Measurements from ENCODE around the gene ALAS1. TPM values are rescaled to one million over a fixed set of nuclear protein-coding genes. Genes with fewer than 3 reads are reported as not detected.
A peak's percentile ranks its signal among the peaks of the same experiment; 100 is the strongest.

The ALAS1 gene
- total and polyA plus RNA-seq, 2 of the 13 experiments (the other 11 are each of a cell fraction or from before 2014, with no cell fraction given) = 36.0 to 43.2 TPM

GRCh38 chr3:52220380-52221026 is 22.5 kb downstream of the ALAS1 start (continued):
- no peak for TF ChIP-seq ZNF3 (CRISPR knock-in tag; IDR thresholded peaks at IDR 0.05)
- TF ChIP-seq YEATS2 (CRISPR knock-in tag; IDR thresholded peaks at IDR 0.05; ENCODE audit: borderline replicate concordance) = no peak
- no peak; the same call in 1 of the 2 replicates for TF ChIP-seq HOXA3 (CRISPR knock-in tag; IDR thresholded peaks at IDR 0.05)
- TF ChIP-seq ZNF740 (CRISPR knock-in tag; IDR thresholded peaks at IDR 0.05) = peak; percentile 41; the same call in 1 of the 2 replicates
- no peak for TF ChIP-seq STAT5B (CRISPR knock-in tag; IDR thresholded peaks at IDR 0.05)
- TF ChIP-seq FOXP4 (CRISPR knock-in tag; IDR thresholded peaks at IDR 0.05) = no peak
- no peak for TF ChIP-seq ZNF660 (CRISPR knock-in tag; IDR thresholded peaks at IDR 0.05; ENCODE audit: borderline replicate concordance, low read depth)
- no peak for TF ChIP-seq BATF2 (CRISPR knock-in tag; IDR thresholded peaks at IDR 0.05)
- no peak for TF ChIP-seq MTA3 (CRISPR knock-in tag; IDR thresholded peaks at IDR 0.05)
- TF ChIP-seq, protein P1, sequence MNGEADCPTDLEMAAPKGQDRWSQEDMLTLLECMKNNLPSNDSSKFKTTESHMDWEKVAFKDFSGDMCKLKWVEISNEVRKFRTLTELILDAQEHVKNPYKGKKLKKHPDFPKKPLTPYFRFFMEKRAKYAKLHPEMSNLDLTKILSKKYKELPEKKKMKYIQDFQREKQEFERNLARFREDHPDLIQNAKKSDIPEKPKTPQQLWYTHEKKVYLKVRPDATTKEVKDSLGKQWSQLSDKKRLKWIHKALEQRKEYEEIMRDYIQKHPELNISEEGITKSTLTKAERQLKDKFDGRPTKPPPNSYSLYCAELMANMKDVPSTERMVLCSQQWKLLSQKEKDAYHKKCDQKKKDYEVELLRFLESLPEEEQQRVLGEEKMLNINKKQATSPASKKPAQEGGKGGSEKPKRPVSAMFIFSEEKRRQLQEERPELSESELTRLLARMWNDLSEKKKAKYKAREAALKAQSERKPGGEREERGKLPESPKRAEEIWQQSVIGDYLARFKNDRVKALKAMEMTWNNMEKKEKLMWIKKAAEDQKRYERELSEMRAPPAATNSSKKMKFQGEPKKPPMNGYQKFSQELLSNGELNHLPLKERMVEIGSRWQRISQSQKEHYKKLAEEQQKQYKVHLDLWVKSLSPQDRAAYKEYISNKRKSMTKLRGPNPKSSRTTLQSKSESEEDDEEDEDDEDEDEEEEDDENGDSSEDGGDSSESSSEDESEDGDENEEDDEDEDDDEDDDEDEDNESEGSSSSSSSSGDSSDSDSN (CRISPR knock-in tag; IDR thresholded peaks at IDR 0.05) = no peak
- TF ChIP-seq ZNF468 (CRISPR knock-in tag; IDR thresholded peaks at IDR 0.05) = no peak
- no peak for TF ChIP-seq PRMT3 (CRISPR knock-in tag; IDR thresholded peaks at IDR 0.05; ENCODE audit: borderline replicate concordance, low read depth)
- TF ChIP-seq REST (IDR thresholded peaks at IDR 0.05; ENCODE audit: borderline replicate concordance in 1 of 2, low read depth in 1 of 2, low read length in 2 of 2) = no peak
- TF ChIP-seq RERE (CRISPR knock-in tag; IDR thresholded peaks at IDR 0.05; ENCODE audit: low read depth) = no peak

Measured in HepG2 (cell line).